Measurements from ENCODE around the gene GBA2. TPM values are rescaled to one million over a fixed set of nuclear protein-coding genes. Genes with fewer than 3 reads are reported as not detected.
A peak's percentile ranks its signal among the peaks of the same experiment; 100 is the strongest.

Gene GBA2
- polyA plus RNA-seq, 3 donors, result 18.1 to 130 (median 26.4) TPM

DNA sequence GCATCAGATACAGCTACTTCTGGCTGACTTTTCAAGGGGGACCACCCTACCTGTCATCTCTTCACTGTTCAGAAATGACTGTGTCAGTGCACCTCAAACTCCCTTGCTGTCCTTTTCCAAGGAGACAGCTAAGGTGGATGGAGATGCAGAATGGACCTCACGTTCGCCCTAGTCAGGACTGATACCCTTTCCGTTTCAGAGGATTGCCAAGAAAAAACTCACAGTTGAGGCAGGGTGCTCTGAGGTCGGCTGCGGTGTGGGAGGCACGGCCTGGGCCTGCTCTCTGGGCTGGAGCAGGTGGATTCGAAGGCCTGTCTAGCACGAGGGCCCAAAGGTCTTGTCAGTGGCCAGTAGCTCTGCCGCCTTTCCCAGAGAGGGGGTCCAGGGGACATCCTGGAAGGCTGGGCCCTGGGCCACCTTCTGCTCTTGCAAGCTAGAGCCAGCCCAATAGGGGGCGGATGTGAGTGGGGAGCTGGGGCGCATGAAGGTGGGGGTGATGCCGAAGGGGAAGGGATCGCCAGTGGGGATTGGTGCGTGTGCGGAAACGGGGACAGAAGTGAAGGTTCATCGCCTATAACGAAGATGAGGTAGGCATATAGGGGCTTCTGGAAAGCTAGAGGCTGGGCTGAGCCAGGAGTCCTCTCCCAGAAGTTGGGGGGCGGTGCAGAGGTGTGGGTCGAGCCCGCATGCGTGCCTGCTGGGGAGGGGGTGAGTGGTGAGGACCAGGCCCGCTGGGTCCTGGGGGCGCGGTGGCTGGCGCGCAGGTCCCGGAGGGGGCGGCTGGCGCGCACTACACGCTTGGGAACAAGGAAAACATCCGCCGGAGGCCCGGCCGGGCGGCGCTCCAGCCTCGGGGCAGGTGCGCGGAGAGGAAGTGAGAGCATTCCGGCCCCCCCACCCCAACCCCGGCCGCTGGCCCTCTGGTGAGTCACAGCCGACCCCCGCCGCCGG is 7.5 kb upstream of the GBA2 start:
- Histone ChIP-seq H3K27me3 (ENCODE audit: control insufficient read depth in 2 of 2, insufficient read depth in 2 of 2, low read length in 2 of 2) (no peaks in the 10 kb centered on the region), H3K79me2 (ENCODE audit: insufficient read depth, low read length) (no peaks in the 10 kb centered on the region), H3K4me2 (replicated peaks; ENCODE audit: extremely low read depth, low read length, poor library complexity, severe bottlenecking) (peak overlapping the region; percentile 85), H4K20me1 (ENCODE audit: insufficient read depth, low read length) (no peaks in the 10 kb centered on the region), H3K9me3 (replicated peaks in 1 of 2; ENCODE audit: control insufficient read depth in 1 of 2, insufficient read depth in 1 of 2, low read length in 2 of 2) (no peaks in the 10 kb centered on the region), H3K4me1 (ENCODE audit: control insufficient read depth in 1 of 2, insufficient read depth in 2 of 2, low read length in 2 of 2) (peaks cover 24 to 31% of the 10 kb centered on the region in 2 donors), H3K9ac (ENCODE audit: insufficient read depth, low read length, poor library complexity, severe bottlenecking) (peak overlapping the region; percentile 50), H2AFZ (ENCODE audit: insufficient read depth, low read depth, low read length, poor library complexity, severe bottlenecking) (peak overlapping the region; percentile 72), H3K36me3 (replicated peaks in 1 of 2; ENCODE audit: control insufficient read depth in 1 of 2, insufficient read depth in 2 of 2, low read length in 2 of 2) (peaks cover 27 to 37% of the 10 kb centered on the region in 2 donors), H3K4me3 (replicated peaks in 1 of 3; ENCODE audit: low read depth in 2 of 3, low read length in 3 of 3) (peak overlapping the region; percentile 40 to 79 (median 47)), H3K27ac (ENCODE audit: low read depth in 1 of 2, low read length in 2 of 2) (no peak overlapping the region)
- peaks cover 0 to 3% (median 0%) of the 10 kb centered on the region in 7 donors for H3K9me3 Mint-ChIP-seq
- peak overlapping the region; percentile 88 to 95 for H3K4me3 Mint-ChIP-seq
- peaks cover 39% of the 10 kb centered on the region for H3K4me1 Mint-ChIP-seq
- H3K36me3 Mint-ChIP-seq, result peaks cover 32 to 39% of the 10 kb centered on the region in 2 donors
- intact Hi-C loops (cut with micrococcal nuclease), result no loop called here
- 6% methylated on average over 40 of the region's 48 CpGs for WGBS (ENCODE audit: insufficient coverage)
- TF ChIP-seq, protein P1, sequence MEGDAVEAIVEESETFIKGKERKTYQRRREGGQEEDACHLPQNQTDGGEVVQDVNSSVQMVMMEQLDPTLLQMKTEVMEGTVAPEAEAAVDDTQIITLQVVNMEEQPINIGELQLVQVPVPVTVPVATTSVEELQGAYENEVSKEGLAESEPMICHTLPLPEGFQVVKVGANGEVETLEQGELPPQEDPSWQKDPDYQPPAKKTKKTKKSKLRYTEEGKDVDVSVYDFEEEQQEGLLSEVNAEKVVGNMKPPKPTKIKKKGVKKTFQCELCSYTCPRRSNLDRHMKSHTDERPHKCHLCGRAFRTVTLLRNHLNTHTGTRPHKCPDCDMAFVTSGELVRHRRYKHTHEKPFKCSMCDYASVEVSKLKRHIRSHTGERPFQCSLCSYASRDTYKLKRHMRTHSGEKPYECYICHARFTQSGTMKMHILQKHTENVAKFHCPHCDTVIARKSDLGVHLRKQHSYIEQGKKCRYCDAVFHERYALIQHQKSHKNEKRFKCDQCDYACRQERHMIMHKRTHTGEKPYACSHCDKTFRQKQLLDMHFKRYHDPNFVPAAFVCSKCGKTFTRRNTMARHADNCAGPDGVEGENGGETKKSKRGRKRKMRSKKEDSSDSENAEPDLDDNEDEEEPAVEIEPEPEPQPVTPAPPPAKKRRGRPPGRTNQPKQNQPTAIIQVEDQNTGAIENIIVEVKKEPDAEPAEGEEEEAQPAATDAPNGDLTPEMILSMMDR (IDR thresholded peaks at IDR 0.05), result peak; percentile 81
- H3K27ac Mint-ChIP-seq, result peak overlapping the region in 6 of 7 donors; percentile 43 to 76 (median 60)
- DNase-seq, result peak; percentile 34 to 56 (median 40)
- peaks cover 0 to 4% (median 1%) of the 10 kb centered on the region in 3 donors for H3K27me3 Mint-ChIP-seq (ENCODE audit: low read depth in 3 of 3)

DNA sequence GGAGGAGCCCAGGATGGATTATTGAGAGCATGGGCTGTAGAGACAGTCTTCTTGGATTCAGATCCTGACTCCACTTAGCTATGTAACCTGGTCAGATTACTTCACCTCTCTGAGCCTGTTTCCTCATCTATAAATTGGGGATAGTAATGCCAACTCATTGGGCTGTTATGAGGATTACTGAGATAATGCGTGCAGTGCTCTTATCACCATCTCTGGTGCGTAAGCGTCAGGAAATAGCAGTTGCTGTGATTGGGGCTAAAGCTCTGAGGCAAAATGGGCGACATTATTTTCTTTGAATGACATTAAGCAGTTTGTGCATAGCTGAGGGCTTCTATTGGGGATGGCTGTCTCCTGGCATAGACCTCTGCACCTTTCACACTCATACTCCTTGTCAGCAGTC is 6.0 kb upstream of the GBA2 start:
- peaks cover 45 to 46% of the 10 kb centered on the region in 2 donors for H3K36me3 Mint-ChIP-seq
- no peak overlapping the region for H3K4me3 Mint-ChIP-seq
- Histone ChIP-seq H3K4me2 (replicated peaks; ENCODE audit: extremely low read depth, low read length, poor library complexity, severe bottlenecking) (no peak overlapping the region), H3K9me3 (replicated peaks in 1 of 2; ENCODE audit: control insufficient read depth in 1 of 2, insufficient read depth in 1 of 2, low read length in 2 of 2) (no peaks in the 10 kb centered on the region), H3K9ac (ENCODE audit: insufficient read depth, low read length, poor library complexity, severe bottlenecking) (no peak overlapping the region), H3K4me3 (replicated peaks in 1 of 3; ENCODE audit: low read depth in 2 of 3, low read length in 3 of 3) (no peak overlapping the region), H3K27me3 (ENCODE audit: control insufficient read depth in 2 of 2, insufficient read depth in 2 of 2, low read length in 2 of 2) (no peaks in the 10 kb centered on the region), H3K36me3 (replicated peaks in 1 of 2; ENCODE audit: control insufficient read depth in 1 of 2, insufficient read depth in 2 of 2, low read length in 2 of 2) (peaks cover 36 to 48% of the 10 kb centered on the region in 2 donors), H3K4me1 (ENCODE audit: control insufficient read depth in 1 of 2, insufficient read depth in 2 of 2, low read length in 2 of 2) (peaks cover 27 to 35% of the 10 kb centered on the region in 2 donors), H2AFZ (ENCODE audit: insufficient read depth, low read depth, low read length, poor library complexity, severe bottlenecking) (no peak overlapping the region), H3K27ac (ENCODE audit: low read depth in 1 of 2, low read length in 2 of 2) (no peak overlapping the region), H4K20me1 (ENCODE audit: insufficient read depth, low read length) (no peaks in the 10 kb centered on the region), H3K79me2 (ENCODE audit: insufficient read depth, low read length) (peaks cover 5% of the 10 kb centered on the region)
- DNase-seq, result no peak
- no peak overlapping the region for H3K27ac Mint-ChIP-seq
- peaks cover 35% of the 10 kb centered on the region for H3K4me1 Mint-ChIP-seq
- peaks cover 0 to 3% (median 0%) of the 10 kb centered on the region in 7 donors for H3K9me3 Mint-ChIP-seq
- 96% methylated on average over 4 of the region's 4 CpGs for WGBS (ENCODE audit: insufficient coverage)
- intact Hi-C loops (cut with micrococcal nuclease), result no loop called here
- H3K27me3 Mint-ChIP-seq (ENCODE audit: low read depth in 3 of 3), result peaks cover 0 to 3% (median 1%) of the 10 kb centered on the region in 3 donors
- TF ChIP-seq, protein P1 (IDR thresholded peaks at IDR 0.05), result no peak

Measured in CD14-positive monocyte (primary cell).